ENCODE measurements around the gene CELA3B.
"Not testable (repeated sequence)": the region's sequence is repeated elsewhere in the genome, so short reads cannot be mapped to it uniquely, and the experiment has no call there.

CELA3B gene

GRCh38 chr1:22005261-22006149 lies 28.7 kb downstream of the CELA3B start:
- not testable (repeated sequence) for H3K4me1 Mint-ChIP-seq, H3K27me3 Mint-ChIP-seq, H3K36me3 Mint-ChIP-seq, H3K9me3 Mint-ChIP-seq, H3K4me3 Mint-ChIP-seq, H3K27ac Mint-ChIP-seq
- peak; percentile 48 for ATAC-seq

GRCh38 chr1:22006736-22007135 lies 29.9 kb downstream of the CELA3B start:
- H3K36me3 Mint-ChIP-seq, H3K27me3 Mint-ChIP-seq, H3K4me3 Mint-ChIP-seq, H3K4me1 Mint-ChIP-seq, H3K27ac Mint-ChIP-seq, ATAC-seq, H3K9me3 Mint-ChIP-seq: not testable (repeated sequence)

- not testable (repeated sequence) for H3K4me1 Mint-ChIP-seq, H3K9me3 Mint-ChIP-seq, H3K4me3 Mint-ChIP-seq, ATAC-seq, H3K36me3 Mint-ChIP-seq, H3K27ac Mint-ChIP-seq, H3K27me3 Mint-ChIP-seq
These were observed 30.4 kb downstream of the CELA3B start for GRCh38 chr1:22007262-22007661.

DNA sequence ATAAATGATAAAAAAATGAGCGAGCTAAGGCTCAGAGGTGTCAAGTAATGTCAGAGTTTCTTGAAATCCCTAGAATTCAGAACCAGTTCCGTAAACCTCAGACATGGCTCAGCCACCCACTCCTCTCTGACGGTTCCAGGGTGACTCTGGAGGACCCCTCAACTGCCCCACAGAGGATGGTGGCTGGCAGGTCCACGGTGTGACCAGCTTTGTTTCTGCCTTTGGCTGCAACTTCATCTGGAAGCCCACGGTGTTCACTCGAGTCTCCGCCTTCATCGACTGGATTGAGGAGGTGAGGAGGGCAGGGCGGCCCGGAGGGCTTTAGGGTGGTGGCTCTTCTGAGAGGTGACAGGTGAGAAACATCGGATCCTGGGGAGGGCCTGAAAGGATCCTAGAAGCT lies 32.7 kb downstream of the CELA3B start:
- not testable (repeated sequence) for ATAC-seq, H3K36me3 Mint-ChIP-seq, H3K4me3 Mint-ChIP-seq

DNA sequence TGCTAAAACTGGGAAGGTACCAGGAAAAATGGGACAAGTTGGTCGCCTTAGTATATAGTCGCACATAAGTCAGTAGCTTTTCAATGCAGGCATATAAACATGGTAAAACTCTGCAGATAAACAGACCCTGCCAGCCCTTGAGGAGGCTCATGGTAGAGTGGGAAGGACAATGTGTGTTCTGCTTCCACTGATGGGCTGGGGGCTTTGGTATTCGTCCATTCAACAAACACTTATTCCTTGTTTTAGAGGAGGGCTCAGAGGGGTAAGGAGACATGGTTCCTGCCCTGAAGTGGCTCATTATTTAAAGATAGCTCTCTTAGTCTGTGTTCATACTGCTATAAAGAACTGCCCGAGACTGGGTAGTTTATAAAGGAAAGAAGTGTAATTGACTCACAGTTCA lies 35.9 kb downstream of the CELA3B start:
- not testable (repeated sequence) for H3K36me3 Mint-ChIP-seq, H3K27me3 Mint-ChIP-seq, H3K9me3 Mint-ChIP-seq, H3K4me1 Mint-ChIP-seq, ATAC-seq, H3K27ac Mint-ChIP-seq, H3K4me3 Mint-ChIP-seq

More for the DNA sequence above, 32.7 kb downstream of the CELA3B start:
- H3K9me3 Mint-ChIP-seq, H3K4me1 Mint-ChIP-seq, H3K27me3 Mint-ChIP-seq, H3K27ac Mint-ChIP-seq: not testable (repeated sequence)

GRCh38 chr1:22014575-22015206 lies 37.9 kb downstream of the CELA3B start:
- H3K9me3 Mint-ChIP-seq, H3K4me3 Mint-ChIP-seq, H3K27me3 Mint-ChIP-seq, ATAC-seq, H3K36me3 Mint-ChIP-seq, H3K27ac Mint-ChIP-seq: not testable (repeated sequence)
- H3K4me1 Mint-ChIP-seq, result peaks cover 15% of the 10 kb centered on the region

GRCh38 chr1:22018583-22019559 lies 42.0 kb downstream of the CELA3B start:
- peaks cover 28% of the 10 kb centered on the region for H3K4me1 Mint-ChIP-seq
- peak; percentile 94 for ATAC-seq
- H3K27me3 Mint-ChIP-seq, result no peaks in the 10 kb centered on the region
- peak overlapping the region; percentile 93 for H3K27ac Mint-ChIP-seq
- H3K4me3 Mint-ChIP-seq, result peak overlapping the region; percentile 21
- no peaks in the 10 kb centered on the region for H3K9me3 Mint-ChIP-seq
- H3K36me3 Mint-ChIP-seq, result no peaks in the 10 kb centered on the region

DNA sequence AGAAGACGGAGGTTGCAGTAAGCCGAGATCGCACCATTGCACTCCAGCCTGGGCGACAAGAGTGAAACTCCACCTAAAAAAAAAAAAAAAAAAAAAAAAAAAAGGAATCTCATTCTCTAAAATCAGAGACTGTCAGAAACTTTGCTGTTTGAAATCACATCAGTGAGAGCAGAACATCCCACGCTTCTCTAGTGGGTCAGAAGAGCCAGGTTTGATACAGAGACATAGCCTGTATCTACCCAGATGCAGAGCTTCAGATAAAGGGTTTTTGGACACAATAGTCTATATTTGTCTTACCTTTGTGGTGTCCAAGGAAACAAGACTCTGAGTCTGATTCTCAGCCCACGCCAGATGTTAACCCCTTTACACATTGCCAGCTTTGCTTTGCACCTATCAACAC lies 44.2 kb downstream of the CELA3B start:
- peaks cover 46% of the 10 kb centered on the region for H3K4me1 Mint-ChIP-seq
- H3K27me3 Mint-ChIP-seq, result no peaks in the 10 kb centered on the region
- H3K4me3 Mint-ChIP-seq, result no peak overlapping the region
- no peak for ATAC-seq
- no peaks in the 10 kb centered on the region for H3K36me3 Mint-ChIP-seq
- no peaks in the 10 kb centered on the region for H3K9me3 Mint-ChIP-seq
- no peak overlapping the region for H3K27ac Mint-ChIP-seq

DNA sequence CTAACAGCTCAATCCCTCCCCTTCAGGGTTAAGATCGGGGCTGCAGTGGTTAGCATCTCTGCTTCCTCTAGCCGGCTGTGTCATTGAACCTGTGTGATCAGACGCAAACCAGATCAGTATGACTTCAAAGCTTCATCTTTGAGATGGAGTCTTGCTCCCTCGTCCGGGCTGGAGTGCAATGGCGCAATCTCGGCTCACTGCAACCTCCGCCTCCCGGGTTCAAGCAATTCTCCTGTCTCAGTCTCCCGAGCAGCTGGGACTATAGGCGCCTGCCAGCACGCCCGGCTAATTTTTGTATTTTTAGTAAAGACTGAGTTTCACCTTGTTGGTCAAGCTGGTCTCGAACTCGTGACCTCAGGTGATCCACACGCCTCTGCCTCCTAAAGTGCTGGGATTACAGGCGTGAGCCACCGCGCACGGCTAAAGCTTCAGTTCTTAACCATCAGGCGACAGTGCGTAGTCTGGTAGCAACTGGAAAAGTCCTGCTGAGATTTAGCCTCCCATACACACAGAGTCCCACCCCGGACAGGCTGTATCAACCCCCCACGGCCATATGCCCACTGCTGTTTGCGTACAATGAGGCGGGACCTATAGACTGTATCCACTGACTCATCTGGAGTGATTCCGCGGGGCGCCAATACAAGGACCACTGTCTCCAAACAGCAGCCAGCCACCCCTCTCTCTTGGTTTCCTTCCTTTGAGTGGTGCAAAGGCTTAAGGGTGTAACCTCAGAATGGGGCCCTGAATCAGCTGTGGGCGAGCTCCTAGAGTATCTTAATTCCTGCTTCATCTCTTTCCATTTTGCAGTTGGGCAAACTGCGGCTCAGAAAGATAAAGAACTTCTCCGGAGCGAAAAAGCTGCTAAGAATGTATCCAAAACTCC lies 47.9 kb downstream of the CELA3B start:
- ATAC-seq, result peak; percentile 70
- H3K36me3 Mint-ChIP-seq, result peaks cover 5% of the 10 kb centered on the region
- H3K9me3 Mint-ChIP-seq, result no peaks in the 10 kb centered on the region
- H3K27ac Mint-ChIP-seq, result peak overlapping the region; percentile 100
- peak overlapping the region; percentile 94 for H3K4me3 Mint-ChIP-seq
- peaks cover 52% of the 10 kb centered on the region for H3K4me1 Mint-ChIP-seq
- H3K27me3 Mint-ChIP-seq, result no peaks in the 10 kb centered on the region

DNA sequence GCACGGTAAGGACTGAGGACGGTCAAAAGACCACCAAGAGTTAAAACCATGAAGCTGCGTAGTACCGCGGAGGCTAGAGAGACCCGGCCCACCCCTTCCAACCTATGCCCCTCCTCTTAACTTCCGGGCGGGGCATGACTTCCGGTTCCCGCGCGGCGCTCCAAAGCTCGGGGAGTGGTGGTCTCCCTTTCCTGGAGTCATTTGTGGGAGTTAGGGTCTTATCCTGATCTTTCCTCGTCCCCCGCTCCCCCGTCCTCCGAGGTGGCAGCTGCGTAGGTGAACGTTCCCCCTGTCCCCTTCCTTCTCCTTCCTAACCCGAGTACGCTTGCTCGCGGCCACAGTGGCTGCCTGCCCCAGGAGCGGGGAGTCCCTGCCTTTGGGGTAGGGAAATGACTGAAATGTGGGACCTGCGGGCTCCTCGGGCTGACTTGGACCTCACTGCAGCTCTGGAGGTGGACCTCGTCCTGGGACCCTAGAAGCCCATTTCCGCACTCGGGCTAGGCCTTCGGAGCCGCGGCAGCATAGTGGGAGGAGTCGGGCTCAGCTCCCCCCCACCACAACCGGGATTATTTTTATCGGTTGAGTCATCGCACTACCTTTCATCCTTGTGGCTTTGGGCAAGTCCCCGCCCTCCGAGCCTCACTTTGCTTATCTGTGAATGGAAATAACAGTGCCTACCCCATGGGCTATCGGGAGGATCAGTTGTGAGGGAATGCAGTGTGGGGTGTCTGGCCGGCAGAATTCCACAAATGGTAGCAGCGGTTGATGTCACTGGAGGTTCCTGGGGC lies 48.7 kb downstream of the CELA3B start:
- peak; percentile 93 for ATAC-seq
- H3K36me3 Mint-ChIP-seq, result peaks cover 5% of the 10 kb centered on the region
- peak overlapping the region; percentile 100 for H3K27ac Mint-ChIP-seq

DNA sequence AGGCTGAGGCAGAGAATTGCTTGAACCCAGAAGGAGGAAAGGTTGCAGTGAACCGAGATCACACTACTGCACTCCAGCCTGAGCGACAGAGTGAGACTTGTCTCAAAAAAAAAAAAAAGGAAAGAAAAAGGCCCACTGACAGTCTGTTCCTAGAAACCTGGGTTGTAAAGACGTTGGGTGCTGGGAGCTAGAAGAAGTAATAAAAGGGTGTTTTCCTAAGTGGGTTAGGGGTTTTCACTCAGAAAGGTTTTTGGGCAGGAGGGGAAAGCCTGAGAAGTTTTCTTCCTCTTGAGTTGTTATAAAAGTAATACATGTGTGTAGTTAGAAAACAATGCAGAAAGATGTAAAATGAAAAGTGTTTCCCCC lies 50.1 kb downstream of the CELA3B start:
- Mint-ChIP-seq H3K4me1 (peaks cover 64% of the 10 kb centered on the region), H3K27me3 (no peaks in the 10 kb centered on the region), H3K4me3 (peak overlapping the region; percentile 94)

More for the DNA sequence above, 48.7 kb downstream of the CELA3B start:
- Mint-ChIP-seq H3K4me3 (peak overlapping the region; percentile 94), H3K27me3 (no peaks in the 10 kb centered on the region), H3K9me3 (no peaks in the 10 kb centered on the region), H3K4me1 (peaks cover 52% of the 10 kb centered on the region)

GRCh38 chr1:22030057-22030456 lies 53.2 kb downstream of the CELA3B start:
- H3K9me3 Mint-ChIP-seq, result no peaks in the 10 kb centered on the region
- H3K27me3 Mint-ChIP-seq, result no peaks in the 10 kb centered on the region
- peaks cover 39% of the 10 kb centered on the region for H3K4me1 Mint-ChIP-seq
- peaks cover 5% of the 10 kb centered on the region for H3K36me3 Mint-ChIP-seq
- no peak overlapping the region for H3K4me3 Mint-ChIP-seq
- no peak overlapping the region for H3K27ac Mint-ChIP-seq
- no peak for ATAC-seq

More for the DNA sequence above, 50.1 kb downstream of the CELA3B start:
- H3K9me3 Mint-ChIP-seq, result no peaks in the 10 kb centered on the region
- H3K36me3 Mint-ChIP-seq, result peaks cover 5% of the 10 kb centered on the region
- ATAC-seq, result no peak
- peak overlapping the region; percentile 100 for H3K27ac Mint-ChIP-seq

- Mint-ChIP-seq H3K9me3 (no peaks in the 10 kb centered on the region), H3K4me1 (peaks cover 37% of the 10 kb centered on the region), H3K27ac (peak overlapping the region; percentile 78), H3K27me3 (no peaks in the 10 kb centered on the region), H3K36me3 (peaks cover 5% of the 10 kb centered on the region), H3K4me3 (no peak overlapping the region)
- ATAC-seq, result no peak
These were observed 53.7 kb downstream of the CELA3B start for GRCh38 chr1:22030473-22030872.
